Mesendoderm (in vitro differentiated cells): ENCODE results near the gene GLTPD2.
A peak's percentile ranks its signal among the peaks of the same experiment; 100 is the strongest.

Source experiments
- DNase-seq: peaks from one replicate; pipeline ENCODE4 v3.0.0; 2013
- H2AK5ac ChIP-seq: 2 replicates; pipeline ENCODE4 v1.6.1; 2013; ENCODE audit warnings: low read length, inconsistent platforms
- H2BK120ac ChIP-seq: 2 replicates; pipeline ENCODE4 v1.6.1; 2013; ENCODE audit warnings: low read depth, mild to moderate bottlenecking, low read length, moderate library complexity, mixed read lengths
- H2BK15ac ChIP-seq: replicated peaks from 2 replicates; pipeline ENCODE4 v1.6.1; 2013; ENCODE audit warnings: low read depth, mild to moderate bottlenecking, moderate library complexity
- H2BK5ac ChIP-seq: 2 replicates; pipeline ENCODE4 v1.6.1; 2013; ENCODE audit warnings: low read length, inconsistent platforms
- H3K18ac ChIP-seq: 2 replicates; pipeline ENCODE4 v1.6.1; 2013; ENCODE audit warnings: mild to moderate bottlenecking, low read length, mixed read lengths
- H3K23ac ChIP-seq: one replicate; pipeline ENCODE4 v1.6.1; 2013; ENCODE audit warnings: low read length
- H3K27ac ChIP-seq: 2 replicates; pipeline ENCODE4 v1.5.1; 2013; ENCODE audit warnings: low read depth, mild to moderate bottlenecking, inconsistent platforms, low read length, moderate library complexity
- H3K27me3 ChIP-seq: 2 replicates; pipeline ENCODE4 v1.6.1; 2013; ENCODE audit warnings: low read length, control low read depth, mild to moderate bottlenecking, inconsistent platforms; ENCODE audit not compliant: insufficient read depth, poor library complexity
- H3K36me3 ChIP-seq: 2 replicates; pipeline ENCODE4 v1.6.1; 2013; ENCODE audit warnings: low read length, inconsistent platforms; ENCODE audit not compliant: control insufficient read depth, insufficient read depth
- H3K4ac ChIP-seq: one replicate; pipeline ENCODE4 v1.6.1; 2013; ENCODE audit warnings: low read depth, mild to moderate bottlenecking, low read length, moderate library complexity
- H3K4me1 ChIP-seq: 2 replicates; pipeline ENCODE4 v1.6.1; 2013; ENCODE audit warnings: low read depth, low read length, inconsistent platforms; ENCODE audit not compliant: control insufficient read depth
- H3K4me2 ChIP-seq: 2 replicates; pipeline ENCODE4 v1.6.1; 2013; ENCODE audit warnings: low read length
- H3K4me3 ChIP-seq: 2 replicates; pipeline ENCODE4 v1.5.1; 2013; ENCODE audit warnings: mild to moderate bottlenecking, low read length
- H3K56ac ChIP-seq: one replicate; pipeline ENCODE4 v1.6.1; 2013; ENCODE audit warnings: low read length
- H3K79me1 ChIP-seq: 2 replicates; pipeline ENCODE4 v1.6.1; 2013; ENCODE audit warnings: low read length, inconsistent platforms
- H3K79me2 ChIP-seq: 2 replicates; pipeline ENCODE4 v1.6.1; 2013; ENCODE audit warnings: mild to moderate bottlenecking, low read length; ENCODE audit not compliant: control insufficient read depth, insufficient read depth
- H3K9ac ChIP-seq: 2 replicates; pipeline ENCODE4 v1.6.1; 2013; ENCODE audit warnings: low read length, inconsistent platforms
- H4K5ac ChIP-seq: one replicate; pipeline ENCODE4 v1.6.1; 2013; ENCODE audit warnings: low read length
- H4K8ac ChIP-seq: one replicate; pipeline ENCODE4 v1.6.1; 2013; ENCODE audit warnings: low read depth, mild to moderate bottlenecking, control low read depth, low read length, moderate library complexity
- WGBS: extraction: QIAGEN DNeasy Blood & Tissue Kit; methylation state at CpG from one replicate; pipeline ENCODE4 v1.1.7; 2013; ENCODE audit warnings: low lambda C conversion rate, missing lambda C conversion rate; ENCODE audit not compliant: insufficient coverage; ENCODE audit errors: extremely low coverage; 5-methylcytosine and 5-hydroxymethylcytosine counted together

GLTPD2 gene

GRCh38 chr17:4772235-4772613, 16.5 kb upstream of the GLTPD2 start:
- H3K56ac ChIP-seq, result no peak overlapping the region
- no peak overlapping the region for H2BK15ac ChIP-seq
- no peak overlapping the region for H3K23ac ChIP-seq
- H3K4ac ChIP-seq, result no peak overlapping the region
- H3K4me2 ChIP-seq, result no peak overlapping the region
- H3K79me1 ChIP-seq, result no peaks in the 10 kb centered on the region
- H2BK5ac ChIP-seq, result no peak overlapping the region
- no peaks in the 10 kb centered on the region for H3K36me3 ChIP-seq
- no peak overlapping the region for H3K9ac ChIP-seq
- H3K4me1 ChIP-seq, result no peaks in the 10 kb centered on the region
- WGBS, result no CpG with 5 or more reads among the region's 10 CpGs
- no peak overlapping the region for H2AK5ac ChIP-seq
- no peak overlapping the region for H3K18ac ChIP-seq
- no peaks in the 10 kb centered on the region for H3K27me3 ChIP-seq
- no peaks in the 10 kb centered on the region for H3K79me2 ChIP-seq
- H3K27ac ChIP-seq, result no peak overlapping the region
- no peak overlapping the region for H2BK120ac ChIP-seq
- H4K5ac ChIP-seq, result no peak overlapping the region
- no peak overlapping the region for H3K4me3 ChIP-seq
- no peak overlapping the region for H4K8ac ChIP-seq
- DNase-seq, result no peak

GRCh38 chr17:4777969-4778760, 10.6 kb upstream of the GLTPD2 start:
- Histone ChIP-seq H3K4ac (no peak overlapping the region), H3K23ac (no peak overlapping the region)
- no CpG with 5 or more reads among the region's 9 CpGs for WGBS

GRCh38 chr17:4780325-4780955, 8.3 kb upstream of the GLTPD2 start:
- Histone ChIP-seq H3K4ac (no peak overlapping the region), H3K9ac (no peak overlapping the region), H3K18ac (no peak overlapping the region), H3K27ac (no peak overlapping the region), H3K79me1 (no peaks in the 10 kb centered on the region), H2BK15ac (no peak overlapping the region), H4K5ac (no peak overlapping the region), H4K8ac (no peak overlapping the region), H3K36me3 (no peaks in the 10 kb centered on the region), H3K79me2 (no peaks in the 10 kb centered on the region), H3K27me3 (no peaks in the 10 kb centered on the region), H3K4me2 (no peak overlapping the region), H3K23ac (no peak overlapping the region), H2BK5ac (no peak overlapping the region), H3K56ac (no peak overlapping the region), H2BK120ac (no peak overlapping the region), H3K4me1 (no peaks in the 10 kb centered on the region), H2AK5ac (no peak overlapping the region), H3K4me3 (no peak overlapping the region)
- WGBS, result no CpG with 5 or more reads among the region's 11 CpGs
- DNase-seq, result no peak

More at GRCh38 chr17:4777969-4778760, 10.6 kb upstream of the GLTPD2 start:
- Histone ChIP-seq H3K9ac (no peak overlapping the region), H3K4me1 (no peaks in the 10 kb centered on the region), H4K5ac (no peak overlapping the region), H3K56ac (no peak overlapping the region), H3K4me2 (no peak overlapping the region), H3K27me3 (no peaks in the 10 kb centered on the region), H2BK15ac (no peak overlapping the region), H2BK5ac (no peak overlapping the region), H3K79me1 (no peaks in the 10 kb centered on the region), H3K79me2 (no peaks in the 10 kb centered on the region), H3K36me3 (no peaks in the 10 kb centered on the region), H3K4me3 (no peak overlapping the region), H4K8ac (no peak overlapping the region), H2AK5ac (no peak overlapping the region), H3K27ac (no peak overlapping the region), H2BK120ac (no peak overlapping the region), H3K18ac (no peak overlapping the region)
- DNase-seq, result peak; percentile 32

GRCh38 chr17:4782652-4783051, 6.1 kb upstream of the GLTPD2 start:
- Histone ChIP-seq H2BK120ac (no peak overlapping the region), H3K56ac (no peak overlapping the region), H3K36me3 (no peaks in the 10 kb centered on the region), H3K4me2 (no peak overlapping the region), H3K4me1 (no peaks in the 10 kb centered on the region), H4K8ac (no peak overlapping the region), H3K9ac (no peak overlapping the region), H3K18ac (no peak overlapping the region), H3K27ac (no peak overlapping the region), H3K4me3 (no peak overlapping the region), H4K5ac (no peak overlapping the region), H2BK5ac (no peak overlapping the region), H3K27me3 (no peaks in the 10 kb centered on the region), H3K4ac (no peak overlapping the region), H2BK15ac (no peak overlapping the region), H3K23ac (no peak overlapping the region), H3K79me1 (no peaks in the 10 kb centered on the region), H3K79me2 (no peaks in the 10 kb centered on the region), H2AK5ac (no peak overlapping the region)
- no CpG with 5 or more reads among the region's 28 CpGs for WGBS
- DNase-seq, result no peak

- no peak for DNase-seq
- H3K23ac ChIP-seq, result no peak overlapping the region
- peaks cover 2% of the 10 kb centered on the region for H3K27me3 ChIP-seq
- no peak overlapping the region for H3K4me3 ChIP-seq
- no peak overlapping the region for H3K4ac ChIP-seq
- H2AK5ac ChIP-seq, result no peak overlapping the region
- no peak overlapping the region for H4K5ac ChIP-seq
- H3K79me2 ChIP-seq, result no peaks in the 10 kb centered on the region
- no peak overlapping the region for H3K27ac ChIP-seq
- no CpG with 5 or more reads among the region's 61 CpGs for WGBS
- H3K4me2 ChIP-seq, result no peak overlapping the region
- H3K9ac ChIP-seq, result no peak overlapping the region
- H3K4me1 ChIP-seq, result peaks cover 2% of the 10 kb centered on the region
- H2BK5ac ChIP-seq, result no peak overlapping the region
- H3K79me1 ChIP-seq, result no peaks in the 10 kb centered on the region
- no peak overlapping the region for H3K18ac ChIP-seq
- no peaks in the 10 kb centered on the region for H3K36me3 ChIP-seq
- H2BK120ac ChIP-seq, result no peak overlapping the region
- no peak overlapping the region for H3K56ac ChIP-seq
- H2BK15ac ChIP-seq, result no peak overlapping the region
- no peak overlapping the region for H4K8ac ChIP-seq
These were observed 3.3 kb upstream of the GLTPD2 start for GRCh38 chr17:4785311-4786105.
